Measurements from ENCODE around the gene SULT1A3. TPM values are rescaled to one million over a fixed set of nuclear protein-coding genes. Genes with fewer than 3 reads are reported as not detected.

Gene SULT1A3
- total and polyA plus RNA-seq, 7 experiments from 2014 or later: 0.51 to 34.8 (median 26.1) TPM

Other genes starting within 250 kb of the SULT1A3 start
- gene TMEM219, start 237.2 kb upstream of the SULT1A3 start, total RNA-seq: 10 to 100 TPM; 64.3 to 89.7 (median 74.0) TPM
- gene TMEM219, start 237.2 kb upstream of the SULT1A3 start, polyA plus RNA-seq: 100 to 1,000 TPM; 205 to 212 TPM
- gene TAOK2, start 225.4 kb upstream of the SULT1A3 start, total RNA-seq: 10 to 100 TPM; 19.4 to 48.5 (median 42.9) TPM
- 1 to 10 TPM; 2.9 to 8.1 TPM for gene TAOK2, start 225.4 kb upstream of the SULT1A3 start, polyA plus RNA-seq
- gene HIRIP3, start 203.6 kb upstream of the SULT1A3 start, total RNA-seq: 10 to 100 TPM; 14.4 to 37.6 (median 17.2) TPM
- 10 to 100 TPM; 22.6 to 32.9 TPM for gene HIRIP3, start 203.6 kb upstream of the SULT1A3 start, polyA plus RNA-seq
- 100 to 1,000 TPM in 2 of 5 experiments, 10 to 100 TPM in 3; 71.7 to 141 (median 95.8) TPM for gene INO80E, start 203.0 kb upstream of the SULT1A3 start, total RNA-seq
- 1 to 10 TPM; 4.3 to 9.3 TPM for gene INO80E, start 203.0 kb upstream of the SULT1A3 start, polyA plus RNA-seq
- gene DOC2A, start 188.2 kb upstream of the SULT1A3 start, total RNA-seq: under 1 TPM in 2 of 5 experiments, not detected in 3; 0.46 to 0.54 TPM
- gene DOC2A, start 188.2 kb upstream of the SULT1A3 start, polyA plus RNA-seq: under 1 TPM in 1 of 2 donors, not detected in 1; 0.18 TPM
- not detected for gene C16orf92, start 176.1 kb upstream of the SULT1A3 start, total RNA-seq
- not detected for gene C16orf92, start 176.1 kb upstream of the SULT1A3 start, polyA plus RNA-seq
- 1 to 10 TPM in 2 of 5 experiments, not detected in 3; 1.2 to 2.3 TPM for gene TLCD3B, start 168.0 kb upstream of the SULT1A3 start, total RNA-seq
- not detected for gene TLCD3B, start 168.0 kb upstream of the SULT1A3 start, polyA plus RNA-seq
- gene ALDOA, start 133.5 kb upstream of the SULT1A3 start, total RNA-seq: 1,000 to 10,000 TPM in 1 of 5 experiments, 100 to 1,000 TPM in 4; 356 to 1,619 (median 584) TPM
- 1,000 to 10,000 TPM in 1 of 2 donors, 100 to 1,000 TPM in 1; 955 to 1,316 TPM for gene ALDOA, start 133.5 kb upstream of the SULT1A3 start, polyA plus RNA-seq
- gene PPP4C, start 123.3 kb upstream of the SULT1A3 start, total RNA-seq: 100 to 1,000 TPM in 2 of 5 experiments, 10 to 100 TPM in 3; 68.4 to 143 (median 86.0) TPM
- 100 to 1,000 TPM; 176 TPM for gene PPP4C, start 123.3 kb upstream of the SULT1A3 start, polyA plus RNA-seq
- gene TBX6, start 107.3 kb upstream of the SULT1A3 start, total RNA-seq: 1 to 10 TPM; 1.5 to 3.3 (median 1.6) TPM
- under 1 TPM in 1 of 2 donors, not detected in 1; 0.38 TPM for gene TBX6, start 107.3 kb upstream of the SULT1A3 start, polyA plus RNA-seq
- 100 to 1,000 TPM in 3 of 5 experiments, 10 to 100 TPM in 2; 50.5 to 260 (median 130) TPM for gene YPEL3, start 103.0 kb upstream of the SULT1A3 start, total RNA-seq
- gene YPEL3, start 103.0 kb upstream of the SULT1A3 start, polyA plus RNA-seq: 100 to 1,000 TPM; 242 to 308 TPM
- gene GDPD3, start 85.7 kb upstream of the SULT1A3 start, total RNA-seq: 10 to 100 TPM in 4 of 5 experiments, 1 to 10 TPM in 1; 7.9 to 39.3 (median 12.3) TPM
- gene GDPD3, start 85.7 kb upstream of the SULT1A3 start, polyA plus RNA-seq: not detected
- 10 to 100 TPM; 50.5 to 82.2 (median 64.3) TPM for gene MAPK3, start 76.0 kb upstream of the SULT1A3 start, total RNA-seq
- 1 to 10 TPM; 7.5 to 8.3 TPM for gene MAPK3, start 76.0 kb upstream of the SULT1A3 start, polyA plus RNA-seq
- gene CORO1A, start 15.7 kb upstream of the SULT1A3 start, total RNA-seq: 1,000 to 10,000 TPM in 1 of 5 experiments, 100 to 1,000 TPM in 4; 609 to 1,666 (median 826) TPM
- gene CORO1A, start 15.7 kb upstream of the SULT1A3 start, polyA plus RNA-seq: 1,000 to 10,000 TPM; 1,289 to 1,601 TPM
- gene BOLA2B, start 5.6 kb upstream of the SULT1A3 start, total RNA-seq: 100 to 1,000 TPM in 1 of 5 experiments, 10 to 100 TPM in 4; 51.3 to 173 (median 69.8) TPM
- 100 to 1,000 TPM; 168 to 205 TPM for gene BOLA2B, start 5.6 kb upstream of the SULT1A3 start, polyA plus RNA-seq
- 10 to 100 TPM; 41.8 to 84.5 (median 49.5) TPM for gene SLX1A, start 5.4 kb upstream of the SULT1A3 start, total RNA-seq
- gene SLX1A, start 5.4 kb upstream of the SULT1A3 start, polyA plus RNA-seq: 10 to 100 TPM; 36.4 to 40.0 TPM
- gene NPIPB13, start 49.2 kb downstream of the SULT1A3 start, total RNA-seq: 10 to 100 TPM; 13.3 to 33.3 (median 14.4) TPM
- gene NPIPB13, start 49.2 kb downstream of the SULT1A3 start, polyA plus RNA-seq: 1 to 10 TPM in 1 of 2 donors, under 1 TPM in 1; 0.85 to 2.6 TPM
- 10 to 100 TPM; 37.5 to 77.0 (median 64.6) TPM for gene CD2BP2, start 156.1 kb downstream of the SULT1A3 start, total RNA-seq
- 10 to 100 TPM; 18.7 to 24.4 TPM for gene CD2BP2, start 156.1 kb downstream of the SULT1A3 start, polyA plus RNA-seq
- gene TBC1D10B, start 171.2 kb downstream of the SULT1A3 start, total RNA-seq: 10 to 100 TPM; 23.2 to 70.0 (median 45.2) TPM
- 10 to 100 TPM in 1 of 2 donors, 1 to 10 TPM in 1; 7.6 to 13.6 TPM for gene TBC1D10B, start 171.2 kb downstream of the SULT1A3 start, polyA plus RNA-seq
- 1 to 10 TPM in 2 of 5 experiments, under 1 TPM in 1, not detected in 2; 0.87 to 2.0 (median 1.6) TPM for gene MYL11, start 175.5 kb downstream of the SULT1A3 start, total RNA-seq
- not detected for gene MYL11, start 175.5 kb downstream of the SULT1A3 start, polyA plus RNA-seq
- gene SEPTIN1, start 183.3 kb downstream of the SULT1A3 start, total RNA-seq: 100 to 1,000 TPM; 176 to 355 (median 183) TPM
- 100 to 1,000 TPM; 221 to 257 TPM for gene SEPTIN1, start 183.3 kb downstream of the SULT1A3 start, polyA plus RNA-seq
- 10 to 100 TPM in 3 of 5 experiments, 1 to 10 TPM in 2; 6.0 to 16.0 (median 15.6) TPM for gene ZNF48, start 196.2 kb downstream of the SULT1A3 start, total RNA-seq
- gene ZNF48, start 196.2 kb downstream of the SULT1A3 start, polyA plus RNA-seq: 10 to 100 TPM in 1 of 2 donors, 1 to 10 TPM in 1; 6.0 to 10.9 TPM
- 1 to 10 TPM; 1.2 to 9.0 (median 4.5) TPM for gene ZNF771, start 208.4 kb downstream of the SULT1A3 start, total RNA-seq
- gene ZNF771, start 208.4 kb downstream of the SULT1A3 start, polyA plus RNA-seq: 1 to 10 TPM; 3.1 to 9.4 TPM
- gene DCTPP1, start 230.8 kb downstream of the SULT1A3 start, total RNA-seq: 10 to 100 TPM; 11.6 to 74.1 (median 13.8) TPM
- gene DCTPP1, start 230.8 kb downstream of the SULT1A3 start, polyA plus RNA-seq: 10 to 100 TPM; 75.0 to 81.1 TPM
- 10 to 100 TPM; 20.9 to 69.6 (median 47.1) TPM for gene SEPHS2, start 246.6 kb downstream of the SULT1A3 start, total RNA-seq
- 10 to 100 TPM; 61.2 to 83.9 TPM for gene SEPHS2, start 246.6 kb downstream of the SULT1A3 start, polyA plus RNA-seq

All from naive thymus-derived CD4-positive, alpha-beta T cell (primary cell).